Epidermal melanocyte (primary cell): ENCODE results near the gene C17orf50.

Source experiments
- DNase-seq: peaks from one replicate; pipeline ENCODE4 v3.0.0; 2011; ENCODE audit warnings: low spot score; ENCODE audit not compliant: insufficient read length

C17orf50 gene

GRCh38 chr17:35752471-35752870 is 8.2 kb upstream of the C17orf50 start:
- no peak for DNase-seq

- no peak for DNase-seq
These were observed 7.5 kb upstream of the C17orf50 start, which contains the start of gene GAS2L2 for GRCh38 chr17:35752945-35753764. TSS of gene GAS2L2 (minus strand) at chr17:35753239. CDS start at chr17:35752850, 389 bp downstream.

GRCh38 chr17:35757243-35757642 is 3.4 kb upstream of the C17orf50 start:
- no peak for DNase-seq

DNA sequence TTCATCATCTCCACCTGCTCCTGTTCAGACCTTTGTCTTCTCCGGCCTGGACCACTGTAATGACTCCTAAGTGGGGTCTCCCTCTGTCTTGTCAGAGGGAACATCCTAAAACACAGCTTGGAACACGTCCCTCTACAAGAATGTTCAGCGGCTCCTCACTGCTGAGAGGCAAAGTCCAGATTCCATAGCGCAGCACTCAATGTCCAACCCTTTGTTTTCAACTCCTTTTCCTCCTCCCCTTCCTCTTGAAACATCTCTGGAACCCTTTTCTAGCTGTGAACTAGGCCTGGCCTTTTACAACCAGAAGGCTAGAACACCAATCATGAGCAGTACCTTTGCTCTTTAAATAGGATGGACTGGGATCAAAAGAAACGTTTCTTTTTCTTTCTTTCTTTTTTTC is 914 bp downstream of the C17orf50 start:
- no peak for DNase-seq

GRCh38 chr17:35763767-35764122 is 3.1 kb downstream of the C17orf50 start:
- no peak for DNase-seq

- peak; percentile 92 for DNase-seq
These were observed 3.7 kb downstream of the C17orf50 start for GRCh38 chr17:35764123-35764991.

GRCh38 chr17:35765086-35765710 is 4.5 kb downstream of the C17orf50 start:
- DNase-seq: peak; percentile 57

- no peak for DNase-seq
These were observed 5.2 kb downstream of the C17orf50 start for GRCh38 chr17:35765756-35766488.

DNA sequence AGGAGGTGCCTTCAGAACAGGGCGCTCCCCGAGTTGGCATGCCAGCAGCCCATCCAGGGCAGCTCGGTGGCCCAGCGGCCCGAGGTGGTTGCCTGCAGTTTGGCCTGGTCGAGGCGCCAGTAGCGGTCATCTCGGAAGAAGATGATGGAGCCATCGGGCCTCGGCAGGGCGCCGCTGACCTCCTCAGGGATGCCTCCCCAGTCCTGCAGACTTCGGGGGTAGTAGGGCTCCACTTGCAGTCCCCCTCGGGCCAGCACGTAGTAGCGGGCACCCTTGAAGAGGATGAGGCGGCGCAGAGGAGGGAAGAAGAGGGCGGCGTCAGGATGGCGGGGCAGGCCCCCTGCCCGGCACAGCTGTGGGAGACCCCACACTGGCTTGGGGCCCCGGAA is 5.8 kb downstream of the C17orf50 start:
- DNase-seq: no peak

GRCh38 chr17:35766903-35767510 is 6.3 kb downstream of the C17orf50 start:
- DNase-seq: peak; percentile 71

DNA sequence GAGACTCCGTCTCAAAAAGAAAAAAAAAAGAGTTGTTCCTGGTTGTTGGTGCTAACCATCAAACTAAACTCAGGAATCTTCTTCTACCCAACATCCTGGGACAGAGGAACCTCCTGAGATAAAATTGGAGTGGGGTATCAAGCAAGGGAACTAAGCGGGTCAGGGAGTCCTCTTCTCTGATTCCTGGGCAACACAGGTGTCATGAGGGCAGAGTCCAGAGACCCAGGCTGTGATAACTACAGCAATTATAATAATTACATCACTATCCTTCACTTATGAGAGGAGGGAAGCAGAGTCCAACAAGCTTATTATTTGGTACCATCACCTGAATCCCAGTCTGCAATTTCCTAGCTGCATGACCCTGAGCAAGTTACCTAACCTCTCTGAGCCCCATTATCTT is 8.1 kb downstream of the C17orf50 start:
- DNase-seq: no peak

GRCh38 chr17:35769895-35770486 is 9.3 kb downstream of the C17orf50 start:
- no peak for DNase-seq

DNA sequence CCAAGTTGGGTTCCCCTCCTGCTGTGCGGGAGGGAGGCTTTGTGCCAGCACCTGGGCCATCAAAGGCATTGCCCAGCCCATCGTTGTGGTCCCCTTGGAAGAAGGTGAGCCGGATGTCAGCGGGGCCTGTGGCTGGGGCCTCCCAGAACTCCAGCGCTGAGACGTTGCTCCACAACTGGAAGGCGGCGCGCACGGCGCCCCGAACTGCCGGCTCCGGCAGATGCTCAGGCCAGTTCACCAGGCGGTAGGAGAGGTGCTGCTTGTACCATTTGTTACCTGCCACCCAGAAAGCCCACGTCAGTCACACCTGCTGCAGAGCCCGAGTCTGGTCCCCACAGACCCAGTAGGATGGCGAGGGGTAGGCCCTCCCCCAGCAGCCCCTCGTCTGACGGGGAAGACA is 12.4 kb downstream of the C17orf50 start:
- DNase-seq: no peak

DNA sequence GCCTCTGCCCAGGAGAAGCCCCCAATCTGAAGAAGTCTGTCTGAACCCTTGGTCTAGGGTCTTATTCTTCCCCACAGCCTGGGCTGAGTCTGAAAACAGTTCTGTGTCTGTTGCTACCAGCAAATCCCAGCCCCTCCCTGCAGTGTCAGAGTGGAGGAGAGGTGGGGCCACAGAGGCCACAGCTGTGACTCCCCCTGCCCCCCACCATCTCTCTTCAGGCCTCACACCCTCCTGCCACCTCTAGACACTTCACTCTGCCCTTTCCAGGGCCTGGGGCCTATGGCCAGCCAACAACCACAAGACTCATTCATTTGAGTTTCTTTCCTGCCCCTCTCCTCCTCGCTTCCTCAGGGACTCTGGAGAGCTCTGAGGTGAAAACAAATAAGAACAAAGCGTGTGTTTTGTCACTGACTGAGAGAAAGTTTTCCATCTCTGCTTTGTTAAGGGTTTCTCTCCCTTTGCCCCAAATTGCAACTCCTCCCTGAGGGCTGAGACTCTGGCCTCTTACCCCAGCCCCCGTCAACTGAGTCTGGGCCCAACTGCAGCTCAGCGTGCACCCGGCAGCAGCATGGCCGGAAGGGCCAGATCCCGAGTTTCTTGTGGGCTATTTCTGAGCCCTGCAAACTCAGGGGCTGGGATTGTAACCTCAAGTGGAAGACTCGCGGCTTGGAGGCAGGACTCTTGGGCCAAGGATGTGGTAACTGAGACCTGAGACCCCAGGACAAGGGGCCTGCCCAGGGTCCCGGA is 13.2 kb downstream of the C17orf50 start:
- no peak for DNase-seq

DNA sequence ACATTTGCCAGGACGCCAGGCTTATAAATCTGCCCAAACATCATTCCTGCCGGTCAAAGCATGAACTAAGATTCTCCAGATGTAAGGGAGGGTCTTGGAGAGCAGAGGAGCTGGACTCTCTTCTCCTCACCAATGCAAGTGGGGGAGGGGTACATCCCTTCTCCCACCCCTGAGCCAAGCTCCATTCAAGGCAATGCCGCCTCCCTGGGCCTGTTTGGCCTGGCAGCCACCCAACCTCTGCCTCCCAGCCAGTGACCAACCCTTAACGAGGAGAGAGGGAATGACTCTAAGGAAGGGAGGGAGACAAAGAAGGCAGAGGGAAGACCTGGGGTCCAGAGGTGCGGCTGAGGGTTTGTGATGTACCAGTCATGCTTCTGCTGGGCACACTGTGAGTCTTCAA is 13.8 kb downstream of the C17orf50 start:
- DNase-seq: no peak

DNA sequence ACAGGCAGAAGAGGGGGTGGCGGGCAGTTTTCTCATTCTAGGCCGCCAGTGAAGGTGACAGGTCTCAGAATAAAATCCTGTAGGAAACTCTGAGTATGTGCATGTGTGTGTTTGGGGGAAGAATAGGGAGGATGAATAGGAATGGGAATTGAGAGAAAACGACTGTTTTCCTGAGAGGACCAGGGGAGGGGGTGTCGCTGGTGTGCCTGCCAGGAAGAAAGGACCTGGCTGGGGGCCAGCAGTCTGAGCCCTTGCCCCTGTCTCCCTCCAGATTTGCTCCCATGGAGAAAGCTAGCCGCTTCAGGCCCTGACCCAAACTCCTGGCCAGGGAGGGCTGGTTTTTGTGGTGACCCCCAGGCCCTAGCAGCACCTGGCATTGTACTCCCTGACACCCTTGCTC is 14.4 kb downstream of the C17orf50 start:
- DNase-seq: no peak

DNA sequence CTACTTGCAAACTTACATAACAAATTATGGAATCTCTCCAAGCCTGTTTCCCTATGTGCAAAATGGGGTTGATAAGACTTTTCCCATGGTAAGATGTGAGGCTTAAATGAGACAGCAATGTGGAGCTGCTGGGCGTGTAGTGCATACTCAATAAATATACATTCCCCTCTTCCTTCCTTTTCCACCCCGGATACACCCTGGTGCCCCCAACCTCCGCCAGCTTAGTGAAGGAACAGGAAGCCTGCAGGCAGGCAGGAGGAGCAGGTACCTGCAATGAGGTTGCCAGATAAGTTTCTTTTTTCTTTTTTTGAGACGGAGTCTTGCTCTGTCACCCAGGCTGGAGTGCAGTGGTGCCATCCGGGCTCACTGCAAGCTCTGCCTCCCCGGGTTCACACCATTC is 14.9 kb downstream of the C17orf50 start:
- no peak for DNase-seq

DNA sequence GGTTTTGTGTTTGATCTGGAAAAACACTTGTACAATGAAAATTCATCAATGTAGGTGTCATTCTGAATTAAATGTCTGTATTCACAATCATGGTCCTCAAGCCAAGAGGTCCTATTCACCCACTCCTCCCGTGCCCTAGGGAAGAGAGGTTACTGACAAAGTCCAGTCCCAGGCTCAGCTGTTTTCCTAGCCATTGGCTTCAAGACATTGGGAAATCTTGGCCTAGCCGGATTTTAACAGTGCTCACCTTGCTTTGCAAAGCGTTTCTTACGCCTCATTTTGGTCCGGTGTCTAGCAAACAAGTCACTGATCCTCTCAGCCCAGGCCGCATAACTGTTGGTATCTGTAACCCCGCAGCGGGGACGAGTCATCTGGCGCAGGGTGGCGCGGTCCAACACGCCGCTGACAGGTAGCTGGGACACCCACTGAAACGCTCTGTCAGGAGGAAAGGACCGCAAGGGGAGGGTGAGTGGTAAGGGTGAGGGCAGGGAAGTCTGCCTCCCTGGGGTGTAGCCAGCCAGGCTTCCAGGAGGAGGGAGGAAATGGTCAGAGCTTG is 18.0 kb downstream of the C17orf50 start:
- no peak for DNase-seq

- DNase-seq: no peak
These were observed 20.3 kb downstream of the C17orf50 start for GRCh38 chr17:35780950-35781349.

GRCh38 chr17:35784895-35785294 is 24.2 kb downstream of the C17orf50 start:
- no peak for DNase-seq
